Endodermal cell (in vitro differentiated cells): Measurements from ENCODE around the gene CNBD2. TPM values are rescaled to one million over a fixed set of nuclear protein-coding genes. Genes with fewer than 3 reads are reported as not detected.
"Not testable (repeated sequence)": the region's sequence is repeated elsewhere in the genome, so short reads cannot be mapped to it uniquely, and the experiment has no call there.

Experiments
- DNase-seq: peaks from one replicate; pipeline ENCODE4 v3.0.0-alpha.2; 2017
- H3K27ac ChIP-seq: 2 replicates; pipeline ENCODE4 v1.5.1; 2013; ENCODE audit warnings: mild to moderate bottlenecking, low read depth, low read length, moderate library complexity
- H3K27me3 ChIP-seq: 2 replicates; pipeline ENCODE4 v1.6.1; 2013; ENCODE audit warnings: mild to moderate bottlenecking, low read length, moderate library complexity; ENCODE audit not compliant: insufficient read depth, control insufficient read depth, poor library complexity, severe bottlenecking
- H3K36me3 ChIP-seq: 2 replicates; pipeline ENCODE4 v1.7.0; 2013; ENCODE audit warnings: mild to moderate bottlenecking, low read length, moderate library complexity; ENCODE audit not compliant: control insufficient read depth, insufficient read depth
- H3K4me1 ChIP-seq: one replicate; pipeline ENCODE4 v1.7.0; 2013; ENCODE audit warnings: low read length; ENCODE audit not compliant: control insufficient read depth, insufficient read depth
- H3K4me3 ChIP-seq: 2 replicates; pipeline ENCODE4 v1.5.1; 2013; ENCODE audit warnings: mild to moderate bottlenecking, low read length, moderate library complexity
- H3K9ac ChIP-seq: 2 replicates; pipeline ENCODE4 v1.6.1; 2013; ENCODE audit warnings: mild to moderate bottlenecking, low read length, moderate library complexity; ENCODE audit not compliant: poor library complexity, severe bottlenecking; ENCODE audit errors: extremely low read depth
- H3K9me3 ChIP-seq: 2 replicates; pipeline ENCODE4 v1.6.1; 2013; ENCODE audit warnings: mild to moderate bottlenecking, low read length, moderate library complexity; ENCODE audit not compliant: control insufficient read depth
- H3K27ac Mint-ChIP-seq: 2 replicates; pipeline ENCODE4 v1.8.0; 2020; ENCODE audit warnings: mixed read lengths
- H3K27me3 Mint-ChIP-seq: 2 replicates; pipeline ENCODE4 v1.8.0; 2021; ENCODE audit warnings: mild to moderate bottlenecking, mixed read lengths; ENCODE audit not compliant: insufficient read depth
- H3K36me3 Mint-ChIP-seq: 2 replicates; pipeline ENCODE4 v1.8.0; 2020; ENCODE audit warnings: low read depth, mixed read lengths
- H3K4me1 Mint-ChIP-seq: 2 replicates; pipeline ENCODE4 v1.8.0; 2020; ENCODE audit warnings: mixed read lengths
- H3K4me3 Mint-ChIP-seq: 2 replicates; pipeline ENCODE4 v1.8.0; 2020; ENCODE audit warnings: mild to moderate bottlenecking, moderate library complexity, mixed read lengths
- H3K9me3 Mint-ChIP-seq: 2 replicates; pipeline ENCODE4 v1.8.0; 2020; ENCODE audit warnings: mild to moderate bottlenecking, mixed read lengths
- CTCF ChIP-seq: fragments of 200-600 bp; sonication (generic); conservative IDR thresholded peaks from 2 replicates; pipeline ENCODE4 v1.5.0; 2021; ENCODE audit warnings: antibody characterized with exemption, mild to moderate bottlenecking
- WGBS, 2 experiments: methylation state at CpG; one replicate each; pipeline versions ENCODE4 v1.1.5 to v1.1.7; 2013; ENCODE audit warnings: missing lambda C conversion rate in 2 of 2, mixed read lengths in 1 of 2; ENCODE audit not compliant: insufficient coverage in 1 of 2, insufficient read length in 1 of 2; 5-methylcytosine and 5-hydroxymethylcytosine counted together
- total RNA-seq, 2 donors: library from RNA; stranded (reverse); fragmentation: NEBNext Ultra II Directional in 1 of 2; extraction: Animal tissue kit (Norgen Biotek cat#: 25700) in 1 of 2; gene quantifications; 2 replicates in 1 of 2; 3 replicates in 1 of 2; pipeline ENCODE4 v1.2.1, GENCODE V29; 2021

The CNBD2 gene
- total RNA-seq, 2 donors from 2014 or later: 1.3 to 1.9 TPM

- 11 to 19% methylated on average over 3 to 6 of the region's 6 CpGs for WGBS, 2 experiments
- Histone ChIP-seq H3K27ac (no peak overlapping the region), H3K4me1 (no peaks in the 10 kb centered on the region), H3K36me3 (no peaks in the 10 kb centered on the region), H3K9ac (no peak overlapping the region), H3K4me3 (no peak overlapping the region), H3K9me3 (no peaks in the 10 kb centered on the region), H3K27me3 (no peaks in the 10 kb centered on the region)
- no peaks in the 10 kb centered on the region for H3K9me3 Mint-ChIP-seq
- DNase-seq: peak; percentile 98
- peaks cover 9% of the 10 kb centered on the region for H3K4me1 Mint-ChIP-seq
- H3K4me3 Mint-ChIP-seq: no peak overlapping the region
- peak; percentile 95 for TF ChIP-seq CTCF
- H3K36me3 Mint-ChIP-seq: no peaks in the 10 kb centered on the region
- H3K27ac Mint-ChIP-seq: no peak overlapping the region
- H3K27me3 Mint-ChIP-seq: no peaks in the 10 kb centered on the region
These were observed 26.6 kb downstream of the CNBD2 start for GRCh38 chr20:35994994-35995453.

GRCh38 chr20:35996492-35996891, 28.1 kb downstream of the CNBD2 start:
- H3K9ac ChIP-seq, H3K9me3 Mint-ChIP-seq, DNase-seq, H3K27me3 Mint-ChIP-seq, H3K4me3 Mint-ChIP-seq, H3K4me3 ChIP-seq, H3K36me3 Mint-ChIP-seq, H3K27ac ChIP-seq, H3K36me3 ChIP-seq, H3K27ac Mint-ChIP-seq, H3K9me3 ChIP-seq, H3K4me1 ChIP-seq, H3K4me1 Mint-ChIP-seq, H3K27me3 ChIP-seq: not testable (repeated sequence)
- WGBS, 2 experiments: 93 to 95% methylated on average over 6 to 8 of the region's 8 CpGs

GRCh38 chr20:36001331-36001730, 32.9 kb downstream of the CNBD2 start:
- H3K27ac ChIP-seq, H3K9ac ChIP-seq, H3K36me3 Mint-ChIP-seq, H3K4me1 ChIP-seq, H3K4me1 Mint-ChIP-seq, H3K27me3 ChIP-seq, H3K36me3 ChIP-seq, H3K27ac Mint-ChIP-seq, H3K27me3 Mint-ChIP-seq, H3K4me3 ChIP-seq, DNase-seq, H3K4me3 Mint-ChIP-seq: not testable (repeated sequence)
- H3K9me3 ChIP-seq: peaks cover 26% of the 10 kb centered on the region
- WGBS, 2 experiments: 93% methylated on average over 10 of the region's 34 CpGs; no CpG with 5 or more reads in 1 of the 2 experiments
- H3K9me3 Mint-ChIP-seq: peaks cover 34% of the 10 kb centered on the region

DNA sequence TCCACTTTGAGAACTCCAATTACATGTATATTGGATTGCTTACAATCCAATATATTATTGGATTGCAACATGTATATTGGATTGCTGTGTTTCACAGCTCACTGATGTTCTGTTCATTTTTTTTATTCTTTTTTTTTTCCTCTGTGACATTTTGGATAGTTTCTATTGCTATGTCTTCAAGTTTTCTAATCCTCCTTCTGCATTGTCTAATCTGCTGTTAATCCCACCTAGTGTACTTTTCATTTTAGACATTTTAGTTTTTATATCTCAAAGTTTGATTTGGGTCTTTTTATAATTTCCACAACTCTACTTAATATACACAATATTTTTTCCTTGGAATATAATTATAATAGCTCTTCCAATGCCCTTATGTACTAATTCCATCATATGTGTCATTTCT, 34.5 kb downstream of the CNBD2 start:
- no peak overlapping the region for H3K27ac Mint-ChIP-seq
- Histone ChIP-seq H3K27ac (no peak overlapping the region), H3K9me3 (peaks cover 26% of the 10 kb centered on the region), H3K4me3 (no peak overlapping the region), H3K9ac (no peak overlapping the region), H3K4me1 (no peaks in the 10 kb centered on the region), H3K36me3 (no peaks in the 10 kb centered on the region), H3K27me3 (no peaks in the 10 kb centered on the region)
- H3K4me1 Mint-ChIP-seq: no peaks in the 10 kb centered on the region
- peaks cover 34% of the 10 kb centered on the region for H3K9me3 Mint-ChIP-seq
- DNase-seq: no peak
- peaks cover 2% of the 10 kb centered on the region for H3K27me3 Mint-ChIP-seq
- H3K4me3 Mint-ChIP-seq: no peak overlapping the region
- H3K36me3 Mint-ChIP-seq: no peaks in the 10 kb centered on the region
- TF ChIP-seq CTCF: no peak
